DND-41 (cell line): ENCODE measurements around the gene DNAH3.

Source experiments
- EZH2 ChIP-seq: IDR thresholded peaks from 3 replicates; pipeline ENCODE4 v1.6.1; 2012; ENCODE audit warnings: borderline replicate concordance, low read depth, mild to moderate bottlenecking, moderate library complexity, low read length, inconsistent platforms; ENCODE audit not compliant: severe bottlenecking
- TF ChIP-seq, protein P1 (sequence below): IDR thresholded peaks from 2 replicates; pipeline ENCODE4 v1.5.1; 2012; ENCODE audit warnings: borderline replicate concordance, low read length, moderate library complexity, mild to moderate bottlenecking; ENCODE audit not compliant: poor library complexity, severe bottlenecking; ENCODE audit errors: extremely low read depth

DNA sequence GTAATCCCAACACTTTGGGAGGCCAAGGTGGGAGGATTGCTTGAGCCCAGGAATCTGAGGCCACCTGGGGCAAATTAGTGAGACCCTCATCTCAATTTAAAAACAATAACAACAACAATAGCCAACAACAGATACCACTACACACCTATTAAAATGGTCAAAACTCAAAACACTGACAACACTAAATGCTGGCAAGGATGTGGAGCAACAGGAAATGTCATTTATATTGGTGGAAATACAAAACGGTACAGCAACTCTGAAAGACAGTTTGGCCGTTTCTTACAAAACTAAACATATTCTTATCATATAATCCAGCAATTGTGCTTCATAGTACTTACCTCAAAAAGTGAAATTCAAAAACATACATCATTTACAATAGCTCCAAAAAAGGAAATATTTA, 57.7 kb downstream of the DNAH3 start:
- TF ChIP-seq, protein P1, sequence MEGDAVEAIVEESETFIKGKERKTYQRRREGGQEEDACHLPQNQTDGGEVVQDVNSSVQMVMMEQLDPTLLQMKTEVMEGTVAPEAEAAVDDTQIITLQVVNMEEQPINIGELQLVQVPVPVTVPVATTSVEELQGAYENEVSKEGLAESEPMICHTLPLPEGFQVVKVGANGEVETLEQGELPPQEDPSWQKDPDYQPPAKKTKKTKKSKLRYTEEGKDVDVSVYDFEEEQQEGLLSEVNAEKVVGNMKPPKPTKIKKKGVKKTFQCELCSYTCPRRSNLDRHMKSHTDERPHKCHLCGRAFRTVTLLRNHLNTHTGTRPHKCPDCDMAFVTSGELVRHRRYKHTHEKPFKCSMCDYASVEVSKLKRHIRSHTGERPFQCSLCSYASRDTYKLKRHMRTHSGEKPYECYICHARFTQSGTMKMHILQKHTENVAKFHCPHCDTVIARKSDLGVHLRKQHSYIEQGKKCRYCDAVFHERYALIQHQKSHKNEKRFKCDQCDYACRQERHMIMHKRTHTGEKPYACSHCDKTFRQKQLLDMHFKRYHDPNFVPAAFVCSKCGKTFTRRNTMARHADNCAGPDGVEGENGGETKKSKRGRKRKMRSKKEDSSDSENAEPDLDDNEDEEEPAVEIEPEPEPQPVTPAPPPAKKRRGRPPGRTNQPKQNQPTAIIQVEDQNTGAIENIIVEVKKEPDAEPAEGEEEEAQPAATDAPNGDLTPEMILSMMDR = no peak
- TF ChIP-seq EZH2 = no peak
